GM21825 (cell line): Measurements from ENCODE around the gene ANO8.

Experiments
- ATAC-seq: cut with Tn5 transposase; IDR thresholded peaks from one replicate; pipeline ENCODE4 v1.9.1; 2021; ENCODE audit warnings: mild to moderate bottlenecking, moderate library complexity; ENCODE audit not compliant: unreplicated experiment

The ANO8 gene

GRCh38 chr19:17348700-17349099 lies 14.0 kb upstream of the ANO8 start:
- ATAC-seq: no peak

- ATAC-seq: no peak
Observed at GRCh38 chr19:17347877-17348276, 13.2 kb upstream of the ANO8 start.

GRCh38 chr19:17347361-17347760 lies 12.7 kb upstream of the ANO8 start:
- no peak for ATAC-seq

- ATAC-seq: no peak
Observed at GRCh38 chr19:17346109-17346671, 11.5 kb upstream of the ANO8 start.

GRCh38 chr19:17341845-17342244 lies 7.2 kb upstream of the ANO8 start:
- ATAC-seq: no peak

GRCh38 chr19:17341386-17341785 lies 6.7 kb upstream of the ANO8 start:
- no peak for ATAC-seq

GRCh38 chr19:17340871-17341357 lies 6.3 kb upstream of the ANO8 start:
- no peak for ATAC-seq

GRCh38 chr19:17340302-17340870 lies 5.7 kb upstream of the ANO8 start:
- no peak for ATAC-seq

- no peak for ATAC-seq
Observed at GRCh38 chr19:17339088-17339741, 4.6 kb upstream of the ANO8 start.

GRCh38 chr19:17338433-17339078 lies 3.9 kb upstream of the ANO8 start:
- no peak for ATAC-seq

- no peak for ATAC-seq
Observed at GRCh38 chr19:17337675-17338432, 3.2 kb upstream of the ANO8 start.

- peak; percentile 69 for ATAC-seq
Observed at GRCh38 chr19:17336872-17337674, 2.4 kb upstream of the ANO8 start, which contains the start of gene GTPBP3. Gene GTPBP3 (plus strand): TSS chr19:17337553. CDS start chr19:17337612, 59 bp downstream.

GRCh38 chr19:17335575-17335974 lies 920 bp upstream of the ANO8 start:
- no peak for ATAC-seq

- ATAC-seq: no peak
Observed at GRCh38 chr19:17333611-17334413, 843 bp downstream of the ANO8 start.

GRCh38 chr19:17332677-17333581 lies 1.7 kb downstream of the ANO8 start:
- ATAC-seq: no peak

GRCh38 chr19:17332360-17332676 lies 2.3 kb downstream of the ANO8 start:
- ATAC-seq: no peak

GRCh38 chr19:17331045-17331558 lies 3.6 kb downstream of the ANO8 start:
- no peak for ATAC-seq

- ATAC-seq: no peak
Observed at GRCh38 chr19:17330262-17331044, 4.2 kb downstream of the ANO8 start.
